AG04450 (cell line): ENCODE results near the gene LRIG2. TPM values are rescaled to one million over a fixed set of nuclear protein-coding genes. Genes with fewer than 3 reads are reported as not detected.
"Not testable (repeated sequence)": the region's sequence is repeated elsewhere in the genome, so short reads cannot be mapped to it uniquely, and the experiment has no call there.

Source experiments
- CTCF ChIA-PET: fragments of 300-600, 350-600 bp; formaldehyde crosslinking; extraction: SDS; loops from one replicate; lab custom pipeline; 2022; ENCODE audit warnings: antibody characterized with exemption, inconsistent platforms; lab: Charles Lee
- POLR2A ChIA-PET: fragments of 350-600 bp; formaldehyde crosslinking; extraction: SDS; loops from one replicate; lab custom pipeline; 2021; ENCODE audit warnings: antibody characterized with exemption, inconsistent platforms; lab: Yijun Ruan, JAX
- DNase-seq: peaks from one replicate; pipeline ENCODE4 v3.0.0-alpha.2; 2011; ENCODE audit warnings: low read depth, low spot score
- H3K27ac ChIP-seq: one replicate; pipeline ENCODE4 v1.5.1; 2012; ENCODE audit warnings: low read depth, low read length, control low read depth
- H3K27me3 ChIP-seq: one replicate; pipeline ENCODE4 v1.6.0; 2012; ENCODE audit warnings: low read length; ENCODE audit not compliant: control insufficient read depth, insufficient read depth
- H3K4me3 ChIP-seq: 2 replicates; pipeline ENCODE4 v1.5.1; 2011; ENCODE audit warnings: mild to moderate bottlenecking, low read depth, low read length, control low read depth
- H3K9me3 ChIP-seq: 2 replicates; pipeline ENCODE4 v1.5.1; 2012; ENCODE audit warnings: low read length; ENCODE audit not compliant: control insufficient read depth, insufficient read depth
- CTCF ChIP-seq: IDR thresholded peaks from 2 replicates; pipeline ENCODE4 v1.5.1; 2011; ENCODE audit warnings: low read depth, low read length, control low read depth, inconsistent platforms
- polyA plus RNA-seq: library from polyadenylated mRNA; depleted of rRNA; stranded (reverse); fragments of >200 nt; gene quantifications from 2 replicates; pipeline ENCODE4 v1.2.3, GENCODE V29; 2011

The LRIG2 gene
- polyA plus RNA-seq, 1 experiment: 9.7 TPM

- H3K27me3 ChIP-seq: peaks cover 2% of the 10 kb centered on the region
- ChIA-PET POLR2A (no interaction called here), CTCF (interaction anchor here (1.6 kb wide), 1 partner anchor 11 kb away, joined by 3 read pairs; no protein-coding TSS in a partner anchor)
- no peak for TF ChIP-seq CTCF
- no peak overlapping the region for H3K27ac ChIP-seq
- no peak for DNase-seq
- no peak overlapping the region for H3K4me3 ChIP-seq
- H3K9me3 ChIP-seq: peaks cover 4% of the 10 kb centered on the region
These were observed 80.3 kb downstream of the LRIG2 start for GRCh38 chr1:113153116-113153803.

- Histone ChIP-seq H3K4me3 (no peak overlapping the region), H3K27me3 (peaks cover 2% of the 10 kb centered on the region), H3K9me3 (peaks cover 4% of the 10 kb centered on the region), H3K27ac (no peak overlapping the region)
- no peak for DNase-seq
- ChIA-PET CTCF (no interaction called here), POLR2A (no interaction called here)
- TF ChIP-seq CTCF: no peak
These were observed 83.4 kb downstream of the LRIG2 start for GRCh38 chr1:113156368-113156767.

- H3K27me3 ChIP-seq, H3K9me3 ChIP-seq, H3K4me3 ChIP-seq, POLR2A ChIA-PET, CTCF ChIA-PET, H3K27ac ChIP-seq, DNase-seq: not testable (repeated sequence)
These were observed 85.7 kb downstream of the LRIG2 start for GRCh38 chr1:113158743-113159142.

- Histone ChIP-seq H3K9me3 (no peaks in the 10 kb centered on the region), H3K27me3 (peaks cover 3% of the 10 kb centered on the region), H3K27ac (no peak overlapping the region), H3K4me3 (no peak overlapping the region)
- no peak for DNase-seq
- ChIA-PET POLR2A (no interaction called here), CTCF (no interaction called here)
- no peak for TF ChIP-seq CTCF
These were observed 93.5 kb downstream of the LRIG2 start for GRCh38 chr1:113166473-113166872.

GRCh38 chr1:113168946-113169345, 95.9 kb downstream of the LRIG2 start:
- CTCF ChIA-PET: no interaction called here
- H3K9me3 ChIP-seq: no peaks in the 10 kb centered on the region
- H3K4me3 ChIP-seq: no peak overlapping the region
- TF ChIP-seq CTCF: no peak
- H3K27ac ChIP-seq: no peak overlapping the region
- no peak for DNase-seq
- POLR2A ChIA-PET: no interaction called here
- peaks cover 4% of the 10 kb centered on the region for H3K27me3 ChIP-seq
